Measurements from ENCODE around the gene NLRP3. TPM values are rescaled to one million over a fixed set of nuclear protein-coding genes. Genes with fewer than 3 reads are reported as not detected.

NLRP3 gene
- total and polyA plus RNA-seq, 2 donors from 2014 or later, result 4.0 TPM; not detected in 1

GRCh38 chr1:247409869-247410544, 6.0 kb upstream of the NLRP3 start:
- H3K9ac ChIP-seq (ENCODE audit: low read length in 3 of 3), result no peak overlapping the region

GRCh38 chr1:247411621-247412327, 4.2 kb upstream of the NLRP3 start:
- DNase-seq (no peak), FAIRE-seq (no peak)
- H3K9me3 ChIP-seq (ENCODE audit: control insufficient read depth in 2 of 3, insufficient read depth in 1 of 3, low read length in 3 of 3), result no peaks in the 10 kb centered on the region
- no peaks in the 10 kb centered on the region for H3K36me3 ChIP-seq (ENCODE audit: control insufficient read depth in 2 of 3, insufficient read depth in 3 of 3, low read length in 3 of 3)
- TF ChIP-seq CTCF (IDR thresholded peaks at IDR 0.05; ENCODE audit: borderline replicate concordance, extremely low read depth, insufficient read depth), result no peak
- no peak overlapping the region for H3K4me3 ChIP-seq (ENCODE audit: low read length in 3 of 3)
- H3K9ac ChIP-seq (ENCODE audit: low read length in 3 of 3), result no peak overlapping the region
- no peak overlapping the region for H3K27ac ChIP-seq (ENCODE audit: low read depth in 2 of 2, low read length in 2 of 2)
- intact Hi-C loops (cut with DNase I), result no loop called here
- H3K4me1 ChIP-seq (ENCODE audit: control insufficient read depth in 2 of 3, insufficient read depth in 2 of 3, low read depth in 1 of 3, low read length in 3 of 3), result no peaks in the 10 kb centered on the region
- H3K27me3 ChIP-seq (ENCODE audit: control insufficient read depth, insufficient read depth, low read length), result no peaks in the 10 kb centered on the region

More at GRCh38 chr1:247409869-247410544, 6.0 kb upstream of the NLRP3 start:
- FAIRE-seq (no peak), DNase-seq (no peak)
- H3K9me3 ChIP-seq (ENCODE audit: control insufficient read depth in 2 of 3, insufficient read depth in 1 of 3, low read length in 3 of 3), result no peaks in the 10 kb centered on the region
- H3K4me1 ChIP-seq (ENCODE audit: control insufficient read depth in 2 of 3, insufficient read depth in 2 of 3, low read depth in 1 of 3, low read length in 3 of 3), result no peaks in the 10 kb centered on the region
- H3K36me3 ChIP-seq (ENCODE audit: control insufficient read depth in 2 of 3, insufficient read depth in 3 of 3, low read length in 3 of 3), result no peaks in the 10 kb centered on the region
- no peak overlapping the region for H3K4me3 ChIP-seq (ENCODE audit: low read length in 3 of 3)
- TF ChIP-seq CTCF (IDR thresholded peaks at IDR 0.05; ENCODE audit: borderline replicate concordance, extremely low read depth, insufficient read depth), result no peak
- intact Hi-C loops (cut with DNase I), result no loop called here
- H3K27ac ChIP-seq (ENCODE audit: low read depth in 2 of 2, low read length in 2 of 2), result no peak overlapping the region
- H3K27me3 ChIP-seq (ENCODE audit: control insufficient read depth, insufficient read depth, low read length), result no peaks in the 10 kb centered on the region

- intact Hi-C loops (cut with DNase I), result no loop called here
- Histone ChIP-seq H3K27ac (ENCODE audit: low read depth in 2 of 2, low read length in 2 of 2) (no peak overlapping the region), H3K36me3 (ENCODE audit: control insufficient read depth in 2 of 3, insufficient read depth in 3 of 3, low read length in 3 of 3) (no peaks in the 10 kb centered on the region), H3K9me3 (ENCODE audit: control insufficient read depth in 2 of 3, insufficient read depth in 1 of 3, low read length in 3 of 3) (no peaks in the 10 kb centered on the region), H3K4me1 (ENCODE audit: control insufficient read depth in 2 of 3, insufficient read depth in 2 of 3, low read depth in 1 of 3, low read length in 3 of 3) (no peaks in the 10 kb centered on the region), H3K4me3 (ENCODE audit: low read length in 3 of 3) (no peak overlapping the region), H3K9ac (ENCODE audit: low read length in 3 of 3) (no peak overlapping the region), H3K27me3 (ENCODE audit: control insufficient read depth, insufficient read depth, low read length) (no peaks in the 10 kb centered on the region)
- no peak for DNase-seq
- FAIRE-seq, result no peak
- no peak for TF ChIP-seq CTCF (IDR thresholded peaks at IDR 0.05; ENCODE audit: borderline replicate concordance, extremely low read depth, insufficient read depth)
Measured at GRCh38 chr1:247417831-247418230, 1.9 kb downstream of the NLRP3 start.
